Activated naive CD4-positive, alpha-beta T cell treated with anti-CD3 and anti-CD28 coated beads, Interleukin-2, amount 50 U/mL, for 24 hours (primary cell): Measurements from ENCODE around the gene KCNJ10.

Source experiments
- H3K27ac Mint-ChIP-seq: one replicate; pipeline ENCODE4 v1.8.0; 2021; ENCODE audit warnings: mild to moderate bottlenecking, mixed read lengths
- H3K27me3 Mint-ChIP-seq: one replicate; pipeline ENCODE4 v1.8.0; 2021; ENCODE audit warnings: mixed read lengths
- H3K36me3 Mint-ChIP-seq: one replicate; pipeline ENCODE4 v1.8.0; 2021; ENCODE audit warnings: mixed read lengths
- H3K4me1 Mint-ChIP-seq: one replicate; pipeline ENCODE4 v1.8.0; 2021; ENCODE audit warnings: mixed read lengths
- H3K4me3 Mint-ChIP-seq: one replicate; pipeline ENCODE4 v1.8.0; 2021; ENCODE audit warnings: mild to moderate bottlenecking, mixed read lengths
- H3K9me3 Mint-ChIP-seq: one replicate; pipeline ENCODE4 v1.8.0; 2021; ENCODE audit warnings: mixed read lengths

The KCNJ10 gene

DNA sequence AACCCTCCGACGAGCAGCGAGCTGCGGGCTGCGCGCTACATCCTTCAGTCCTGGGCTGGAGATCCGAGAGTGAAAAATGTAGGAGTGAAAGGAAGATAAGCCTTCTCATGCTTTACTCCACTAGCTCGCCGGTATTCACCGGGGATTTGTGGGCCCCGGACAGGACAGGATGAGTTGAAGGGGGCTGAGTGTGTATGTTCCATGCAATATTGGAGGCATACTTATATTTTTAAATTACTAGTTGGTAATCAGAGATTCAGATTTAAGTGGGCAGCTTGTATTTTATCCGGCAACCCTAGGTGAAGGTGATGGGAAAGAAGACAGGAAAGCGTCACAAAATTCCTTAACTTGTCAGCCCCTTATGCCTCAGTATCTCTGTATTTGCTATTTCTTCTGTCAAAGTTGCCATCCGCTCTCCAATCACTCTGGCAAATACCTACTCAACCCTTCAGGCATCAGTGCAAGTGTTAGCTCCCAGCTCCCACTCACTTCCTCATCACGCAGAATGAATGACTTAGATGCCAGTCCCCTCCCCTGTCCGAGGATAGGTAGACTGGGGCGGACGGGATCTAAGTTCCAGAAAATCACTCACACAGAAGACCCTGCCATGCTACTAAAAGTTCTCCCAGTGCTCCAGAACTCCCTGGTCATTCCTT is 37.7 kb downstream of the KCNJ10 start:
- peak overlapping the region; percentile 98 for H3K4me3 Mint-ChIP-seq
- peaks cover 40% of the 10 kb centered on the region for H3K4me1 Mint-ChIP-seq
- H3K36me3 Mint-ChIP-seq, result no peaks in the 10 kb centered on the region
- no peaks in the 10 kb centered on the region for H3K9me3 Mint-ChIP-seq
- H3K27me3 Mint-ChIP-seq, result no peaks in the 10 kb centered on the region
- peak overlapping the region; percentile 92 for H3K27ac Mint-ChIP-seq

DNA sequence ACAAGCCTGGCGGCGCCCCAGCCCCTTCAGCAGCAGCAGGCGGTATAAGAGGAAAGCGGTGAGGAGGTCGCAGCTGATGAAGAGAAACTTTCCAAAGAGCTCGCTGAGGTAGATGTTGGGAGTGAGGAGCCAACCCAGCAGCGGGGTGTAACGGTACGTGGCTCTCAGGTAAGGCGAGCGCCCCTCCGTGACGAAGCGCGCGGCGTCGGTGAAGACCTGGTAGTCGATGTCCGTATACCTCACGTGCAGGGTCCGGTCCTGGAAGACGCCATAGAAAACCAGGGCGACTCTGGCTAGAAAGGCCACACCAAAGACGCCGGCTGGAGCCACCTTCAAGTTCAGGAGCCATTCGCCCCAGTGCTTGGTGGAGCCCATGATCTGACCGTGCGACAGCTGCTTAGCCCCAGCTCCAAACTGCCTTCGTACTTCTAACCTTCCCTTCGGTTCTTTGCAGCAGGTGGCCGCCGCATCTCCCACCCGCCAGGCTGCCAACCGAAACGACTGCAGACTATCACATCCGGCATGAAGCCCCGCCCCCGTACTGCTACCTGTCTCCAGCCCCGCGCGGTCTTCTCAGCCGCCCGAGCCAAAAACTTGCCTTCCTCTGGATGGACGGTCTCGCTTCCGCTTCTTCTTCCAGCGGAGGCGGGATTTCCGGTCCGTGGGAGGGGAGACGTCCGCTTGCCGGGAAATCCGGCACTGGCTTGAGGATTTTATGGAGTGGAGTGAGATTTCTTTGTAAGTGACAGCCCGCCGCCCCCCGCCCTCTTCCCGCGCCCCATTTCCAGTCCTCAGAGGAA is 38.4 kb downstream of the KCNJ10 start, which contains the start of gene PIGM:
Gene PIGM (minus strand): TSS at position 626 of the 800 bp plus-strand sequence. CDS start 251 bp downstream, at position 375.
- Mint-ChIP-seq H3K4me3 (peak within 1 kb of the TSS; percentile 98), H3K4me1 (peaks cover 43% of the 10 kb centered on the region), H3K9me3 (no peaks in the 10 kb centered on the region), H3K36me3 (peaks cover 3% of the 10 kb centered on the region), H3K27ac (peak within 1 kb of the TSS; percentile 92), H3K27me3 (no peaks in the 10 kb centered on the region)

DNA sequence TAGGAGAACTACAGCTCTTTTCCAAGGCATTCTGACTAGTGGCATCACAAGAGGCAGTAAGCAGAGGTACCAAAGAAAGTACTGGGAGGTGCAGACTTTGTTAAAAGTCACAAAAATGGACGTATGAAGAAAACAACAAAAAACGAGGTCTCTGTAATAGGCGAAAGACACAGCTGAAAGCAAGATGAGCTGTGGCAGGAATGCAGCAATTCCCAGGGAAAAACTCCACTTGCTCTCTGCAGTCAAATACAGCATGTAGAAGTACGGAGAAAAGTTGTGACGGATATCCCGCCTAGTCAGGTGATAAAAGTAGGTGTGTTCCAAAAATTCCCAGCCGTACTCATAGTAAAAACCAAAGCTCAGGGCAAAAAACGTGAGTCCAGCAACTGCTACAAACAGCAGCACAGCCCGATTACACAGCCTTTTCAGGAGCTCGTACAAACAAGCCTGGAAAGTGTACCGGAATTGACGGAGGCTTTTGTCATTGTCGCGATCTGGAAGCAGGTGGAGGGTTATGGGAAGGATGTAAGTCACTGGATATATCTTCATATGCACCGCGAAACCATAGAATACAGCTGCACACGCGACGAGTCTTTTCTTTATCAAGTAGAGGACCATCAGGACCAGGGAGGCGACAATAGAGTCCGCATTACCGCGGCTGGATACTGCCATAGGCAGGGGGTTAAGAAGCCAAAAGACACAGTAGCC is 39.1 kb downstream of the KCNJ10 start:
- H3K9me3 Mint-ChIP-seq, result no peaks in the 10 kb centered on the region

DNA sequence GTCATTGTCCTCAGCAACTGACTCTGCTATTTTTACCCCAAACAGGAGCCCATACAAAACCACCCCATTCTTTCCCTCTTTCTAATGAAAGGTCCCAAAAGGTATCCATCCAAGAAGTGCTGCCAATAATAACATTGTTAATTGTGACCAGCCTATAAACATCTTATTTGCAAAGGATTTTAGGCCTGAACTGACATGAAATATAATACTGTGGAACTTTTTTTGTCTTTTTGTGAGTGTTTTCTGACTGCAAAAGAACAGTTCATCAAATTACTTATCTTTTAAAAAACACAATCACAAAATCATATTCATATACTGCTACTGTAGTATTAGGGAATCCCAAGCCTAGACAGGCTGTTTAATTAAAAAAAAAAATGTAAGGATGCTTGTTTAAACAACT is 41.5 kb downstream of the KCNJ10 start:
- no peaks in the 10 kb centered on the region for H3K9me3 Mint-ChIP-seq
- peaks cover 5% of the 10 kb centered on the region for H3K36me3 Mint-ChIP-seq
- H3K27ac Mint-ChIP-seq, result no peak overlapping the region
- H3K4me1 Mint-ChIP-seq, result peaks cover 43% of the 10 kb centered on the region
- H3K27me3 Mint-ChIP-seq, result no peaks in the 10 kb centered on the region
- H3K4me3 Mint-ChIP-seq, result no peak overlapping the region

More for the DNA sequence above, 39.1 kb downstream of the KCNJ10 start:
- H3K4me1 Mint-ChIP-seq, result peaks cover 43% of the 10 kb centered on the region
- peak overlapping the region; percentile 98 for H3K4me3 Mint-ChIP-seq
- no peaks in the 10 kb centered on the region for H3K27me3 Mint-ChIP-seq
- peaks cover 4% of the 10 kb centered on the region for H3K36me3 Mint-ChIP-seq
- H3K27ac Mint-ChIP-seq, result peak overlapping the region; percentile 66

DNA sequence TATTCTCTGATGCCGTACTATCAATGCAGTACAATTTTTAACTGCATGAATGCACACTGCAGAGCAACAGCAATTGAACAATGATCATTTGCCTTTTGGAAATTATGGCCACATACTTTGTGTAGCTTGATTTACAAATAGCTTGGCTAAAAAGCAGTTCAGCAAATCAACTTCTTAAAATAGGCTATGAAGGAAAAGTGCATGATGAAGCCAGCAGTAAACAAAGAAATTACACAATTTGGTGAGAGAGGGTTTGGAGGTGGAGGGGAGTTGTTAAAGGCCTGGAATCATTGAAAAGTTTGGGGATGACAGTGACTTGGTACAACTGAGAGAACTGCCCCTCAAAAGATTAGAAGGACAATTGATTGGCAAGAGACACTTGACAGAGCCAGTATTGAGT is 44.6 kb downstream of the KCNJ10 start:
- peaks cover 5% of the 10 kb centered on the region for H3K36me3 Mint-ChIP-seq
- peaks cover 23% of the 10 kb centered on the region for H3K4me1 Mint-ChIP-seq
- H3K27me3 Mint-ChIP-seq, result no peaks in the 10 kb centered on the region
- no peak overlapping the region for H3K27ac Mint-ChIP-seq
- no peaks in the 10 kb centered on the region for H3K9me3 Mint-ChIP-seq
- H3K4me3 Mint-ChIP-seq, result no peak overlapping the region

DNA sequence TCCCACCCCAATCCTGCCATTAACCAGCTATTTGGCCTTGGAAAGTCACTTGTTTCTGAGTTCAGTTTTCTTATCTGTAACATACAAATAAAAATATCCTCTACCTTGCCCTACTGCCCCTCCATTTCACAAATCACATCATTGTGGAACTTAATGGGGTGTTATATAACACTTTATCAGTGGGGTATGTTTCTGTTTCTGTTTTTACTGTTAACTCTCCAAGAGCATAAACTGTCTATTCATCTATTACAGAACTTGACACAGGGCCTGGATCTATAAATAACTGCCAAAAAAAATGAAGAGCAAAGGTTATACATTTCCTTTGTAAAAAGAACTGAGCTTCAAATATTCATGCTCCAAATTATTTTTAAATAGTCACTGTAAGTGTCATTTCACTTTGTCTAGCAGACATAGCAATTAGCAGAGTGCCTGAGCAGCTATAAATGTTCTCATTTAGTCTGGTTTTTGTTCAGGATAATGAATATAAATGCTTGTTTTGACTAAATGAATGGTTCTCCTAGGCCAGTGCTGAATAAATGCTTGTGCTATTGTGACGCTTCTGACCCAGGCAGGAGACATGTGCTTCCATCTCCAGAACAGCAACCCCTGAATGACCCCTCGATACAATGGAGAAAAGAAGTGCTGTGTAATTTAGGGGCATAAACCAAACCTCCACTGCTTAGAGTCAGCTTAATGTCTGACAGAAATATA is 45.6 kb downstream of the KCNJ10 start:
- Mint-ChIP-seq H3K4me1 (peaks cover 16% of the 10 kb centered on the region), H3K9me3 (no peaks in the 10 kb centered on the region), H3K27ac (no peak overlapping the region), H3K27me3 (no peaks in the 10 kb centered on the region), H3K4me3 (no peak overlapping the region), H3K36me3 (peaks cover 5% of the 10 kb centered on the region)

DNA sequence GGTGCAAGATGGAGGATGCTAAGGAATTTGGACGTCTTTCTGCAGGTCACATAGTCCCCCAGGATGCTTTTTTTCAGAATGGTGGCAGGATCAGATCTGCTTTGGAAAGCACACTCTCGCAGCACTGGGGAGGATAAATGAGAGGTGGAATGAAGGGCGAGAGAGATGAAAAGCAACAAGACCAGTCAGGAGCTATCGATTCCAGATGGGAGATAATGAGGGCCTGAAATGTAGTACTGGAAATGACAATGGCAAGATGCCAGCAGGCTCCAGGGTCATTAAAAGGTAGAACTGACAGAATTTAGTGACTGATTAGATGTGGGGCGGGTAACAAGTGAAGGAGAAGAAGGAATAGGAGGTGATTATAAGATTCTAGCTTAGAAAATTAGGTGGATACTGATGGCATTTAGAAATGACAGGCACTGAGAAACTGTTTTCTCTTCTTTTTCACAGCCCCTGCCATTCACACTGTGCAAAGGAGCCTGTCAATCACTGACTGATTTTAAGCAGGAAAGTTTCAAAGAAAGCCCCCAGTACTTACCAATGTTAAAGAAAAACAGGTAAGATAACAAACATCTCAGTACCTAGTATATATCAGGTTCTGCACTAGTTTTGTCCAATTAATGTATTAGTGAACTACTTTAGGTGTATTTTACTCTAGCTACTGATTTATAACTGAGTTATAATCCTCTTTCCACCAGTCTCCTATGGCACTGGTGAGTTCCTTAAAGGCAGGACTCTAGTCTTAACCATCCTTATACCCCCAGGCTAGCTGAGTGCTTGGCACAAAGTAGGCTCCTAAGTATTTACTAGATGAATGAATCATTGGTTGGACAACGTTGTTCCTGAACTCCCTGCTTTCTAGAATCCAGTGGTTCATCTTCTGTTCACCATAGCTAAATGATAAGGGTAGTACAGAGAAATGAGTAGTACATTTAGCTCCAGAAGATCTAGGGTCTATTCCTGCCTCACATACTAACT is 47.3 kb downstream of the KCNJ10 start:
- H3K27me3 Mint-ChIP-seq, result no peaks in the 10 kb centered on the region
- peaks cover 5% of the 10 kb centered on the region for H3K4me1 Mint-ChIP-seq
- H3K4me3 Mint-ChIP-seq, result no peak overlapping the region
- no peak overlapping the region for H3K27ac Mint-ChIP-seq
- H3K9me3 Mint-ChIP-seq, result no peaks in the 10 kb centered on the region
- H3K36me3 Mint-ChIP-seq, result peaks cover 5% of the 10 kb centered on the region

DNA sequence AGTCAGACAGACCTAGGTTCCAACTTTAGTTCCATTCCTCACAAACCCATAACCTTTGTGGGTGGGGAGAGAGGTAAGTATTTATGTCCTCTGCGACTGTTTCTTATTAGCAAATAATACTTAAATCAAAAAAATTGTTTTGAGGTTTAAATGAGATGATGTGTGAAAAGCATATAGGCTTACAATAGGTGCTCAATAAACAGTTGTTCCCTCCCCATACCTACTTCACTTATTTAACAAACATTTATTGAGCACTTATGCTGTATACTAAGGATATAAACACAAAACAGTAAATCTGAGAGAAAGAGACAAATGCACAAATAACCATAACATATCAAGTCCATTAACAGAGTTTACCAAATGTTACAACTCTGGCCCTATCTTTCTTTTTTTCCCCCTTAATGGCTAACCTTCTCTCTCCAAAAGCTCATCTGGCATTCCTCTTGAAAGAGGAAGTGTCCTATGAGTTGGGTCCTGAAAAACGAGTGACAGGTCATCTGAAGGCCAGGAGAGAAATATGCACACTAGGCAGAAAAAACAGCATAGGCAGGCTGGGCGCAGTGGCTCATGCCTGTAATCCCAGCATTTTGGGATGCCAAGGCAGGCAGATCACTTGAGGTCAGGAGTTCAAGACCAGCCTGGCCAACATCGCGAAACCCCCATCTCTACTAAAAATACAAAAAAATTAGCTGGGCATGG is 48.4 kb downstream of the KCNJ10 start:
- Mint-ChIP-seq H3K9me3 (no peaks in the 10 kb centered on the region), H3K27ac (no peak overlapping the region), H3K36me3 (peaks cover 2% of the 10 kb centered on the region), H3K4me3 (no peak overlapping the region), H3K27me3 (no peaks in the 10 kb centered on the region), H3K4me1 (no peaks in the 10 kb centered on the region)

DNA sequence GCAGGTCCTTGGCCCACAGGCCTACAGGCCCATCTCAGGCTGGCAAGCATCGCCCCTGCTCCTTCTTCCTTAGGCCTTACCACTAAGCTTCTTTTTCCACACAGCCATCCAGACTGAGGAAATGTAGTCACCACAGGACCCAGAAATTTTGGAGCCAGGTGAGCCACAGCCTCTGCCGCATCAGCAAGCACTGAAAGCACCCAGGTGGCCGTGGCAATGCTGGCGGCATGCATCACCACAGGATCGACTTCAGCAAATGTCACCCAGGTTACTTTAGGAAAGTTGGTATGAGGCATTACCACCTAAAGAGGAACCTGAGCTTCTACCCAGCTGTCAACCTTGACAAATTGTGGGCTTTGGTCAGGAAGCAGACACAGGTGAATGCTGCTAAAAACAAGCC is 49.8 kb downstream of the KCNJ10 start:
- H3K4me1 Mint-ChIP-seq, result no peaks in the 10 kb centered on the region
- no peaks in the 10 kb centered on the region for H3K9me3 Mint-ChIP-seq
- no peak overlapping the region for H3K27ac Mint-ChIP-seq
- no peaks in the 10 kb centered on the region for H3K36me3 Mint-ChIP-seq
- no peak overlapping the region for H3K4me3 Mint-ChIP-seq
- no peaks in the 10 kb centered on the region for H3K27me3 Mint-ChIP-seq

DNA sequence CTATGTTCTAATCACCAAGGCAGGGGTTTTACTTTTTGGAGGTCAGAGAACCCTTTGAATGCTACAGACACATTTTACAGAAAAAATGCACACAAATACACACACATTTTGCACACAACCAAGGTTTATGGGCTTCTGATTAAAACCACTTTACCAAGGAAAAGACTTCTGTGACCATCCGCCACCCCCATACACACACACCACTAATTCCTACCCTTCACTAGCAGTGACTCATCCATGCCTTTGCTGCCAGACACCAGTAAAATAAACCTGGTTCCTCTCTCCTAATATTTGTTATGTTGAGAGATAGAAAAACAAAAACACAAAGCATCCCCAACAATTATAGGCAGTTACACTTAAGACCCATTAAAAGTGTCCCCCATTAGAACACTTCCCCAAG is 51.1 kb downstream of the KCNJ10 start:
- Mint-ChIP-seq H3K27me3 (no peaks in the 10 kb centered on the region), H3K9me3 (no peaks in the 10 kb centered on the region), H3K4me1 (no peaks in the 10 kb centered on the region), H3K4me3 (no peak overlapping the region), H3K27ac (no peak overlapping the region), H3K36me3 (no peaks in the 10 kb centered on the region)

DNA sequence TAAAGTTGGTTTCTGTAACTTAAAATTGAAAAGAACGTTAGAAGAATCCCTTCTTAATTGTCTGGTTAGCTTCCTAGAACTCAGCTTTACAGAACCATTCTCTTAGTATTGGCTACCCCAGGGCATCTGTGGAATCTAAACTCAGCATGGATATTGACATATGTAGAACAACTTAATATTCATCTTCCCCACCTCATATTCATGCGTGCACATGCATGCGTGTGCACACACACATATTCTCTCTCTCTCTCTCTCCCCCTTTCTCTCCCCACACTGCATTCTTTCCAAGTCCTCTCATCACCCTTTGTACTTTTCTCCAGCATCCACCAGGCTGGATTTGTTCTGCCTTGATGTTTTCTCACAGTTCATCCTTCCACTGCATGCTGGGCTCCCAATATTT is 51.6 kb downstream of the KCNJ10 start:
- Mint-ChIP-seq H3K27ac (no peak overlapping the region), H3K9me3 (no peaks in the 10 kb centered on the region), H3K27me3 (no peaks in the 10 kb centered on the region), H3K36me3 (no peaks in the 10 kb centered on the region), H3K4me1 (no peaks in the 10 kb centered on the region), H3K4me3 (no peak overlapping the region)

DNA sequence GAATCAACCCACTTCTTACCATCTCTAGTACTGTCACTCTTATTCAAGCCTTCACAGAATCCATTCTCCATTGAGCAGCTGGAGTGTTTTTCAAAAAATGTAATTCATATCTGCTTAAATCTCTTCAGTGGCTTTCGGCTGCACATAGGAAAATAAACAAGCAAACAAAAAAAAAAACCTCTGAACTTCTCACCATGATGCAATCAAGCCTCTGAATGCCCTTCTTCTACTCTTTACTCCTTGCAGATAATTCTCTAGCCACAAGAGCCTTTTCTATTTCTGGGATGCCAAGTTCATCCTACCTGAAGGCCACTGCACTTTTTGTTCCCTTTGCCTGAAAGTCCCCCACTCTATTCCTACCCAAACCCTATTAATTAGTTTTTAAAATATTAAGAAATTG is 52.4 kb downstream of the KCNJ10 start:
- Mint-ChIP-seq H3K4me3 (no peak overlapping the region), H3K36me3 (no peaks in the 10 kb centered on the region), H3K27ac (no peak overlapping the region), H3K9me3 (no peaks in the 10 kb centered on the region), H3K27me3 (no peaks in the 10 kb centered on the region), H3K4me1 (no peaks in the 10 kb centered on the region)

DNA sequence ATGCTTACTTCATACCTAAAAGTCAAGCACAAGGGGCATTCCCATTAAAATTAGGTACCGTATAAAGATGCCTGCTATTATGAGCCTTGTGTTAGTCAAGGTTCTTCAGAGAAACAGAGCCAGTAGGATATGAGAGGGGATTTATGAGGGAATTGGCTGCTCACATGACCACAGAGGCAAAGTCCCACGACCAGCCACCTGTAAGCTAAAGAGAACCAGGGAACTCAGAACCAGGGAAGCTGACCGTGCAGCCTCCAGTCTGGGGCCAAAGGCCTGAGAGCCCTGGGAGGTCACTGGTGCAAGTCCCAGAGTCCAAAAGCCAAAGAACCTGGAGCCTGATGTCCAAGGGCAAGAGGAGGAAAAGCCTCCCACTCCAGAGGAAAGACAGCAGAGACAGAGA is 58.2 kb downstream of the KCNJ10 start:
- H3K36me3 Mint-ChIP-seq, result no peaks in the 10 kb centered on the region
- no peaks in the 10 kb centered on the region for H3K9me3 Mint-ChIP-seq
- no peaks in the 10 kb centered on the region for H3K4me1 Mint-ChIP-seq
- no peak overlapping the region for H3K27ac Mint-ChIP-seq
- H3K27me3 Mint-ChIP-seq, result no peaks in the 10 kb centered on the region
- no peak overlapping the region for H3K4me3 Mint-ChIP-seq

DNA sequence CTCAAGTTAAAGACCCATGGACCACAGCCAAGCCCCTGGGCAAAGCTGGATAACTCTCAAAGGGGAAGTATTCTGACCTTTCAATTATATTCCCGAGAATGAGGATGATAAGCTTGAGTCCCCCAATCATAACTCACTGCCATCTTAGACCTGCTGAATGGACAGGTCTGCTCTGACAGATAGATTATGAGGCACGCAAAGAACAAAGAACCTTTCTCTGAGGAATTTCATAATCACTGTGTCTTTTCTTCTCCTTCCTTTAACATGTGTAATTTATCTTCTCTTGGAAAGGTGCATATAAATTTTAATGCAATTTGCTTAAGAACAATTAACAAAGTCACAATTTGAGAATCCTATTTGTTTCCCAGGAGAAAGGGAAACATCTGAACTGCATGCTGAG is 60.2 kb downstream of the KCNJ10 start:
- Mint-ChIP-seq H3K36me3 (no peaks in the 10 kb centered on the region), H3K4me3 (no peak overlapping the region), H3K27ac (no peak overlapping the region), H3K9me3 (no peaks in the 10 kb centered on the region), H3K27me3 (no peaks in the 10 kb centered on the region), H3K4me1 (no peaks in the 10 kb centered on the region)
